Left lung (tissue), 14 donors: ENCODE results near the gene OR4D11. TPM values are rescaled to one million over a fixed set of nuclear protein-coding genes. Genes with fewer than 3 reads are reported as not detected.

ENCODE experiments used
- ATAC-seq: fragments of 200-7000 bp; cut with Tn5 transposase; one replicate; pipeline ENCODE4 v1.9.1; 2020; ENCODE audit warnings: moderate library complexity
- DNase-seq, 4 donors: peaks; one replicate each; pipeline ENCODE4 v3.0.0-alpha.2; 2013 to 2020
- H3K27ac ChIP-seq, 2 donors: fragments of 200-600 bp; sonication (generic) in 1 of 2; one replicate each; pipeline versions ENCODE4 v1.5.0 to v1.8.0; 2020 to 2021
- H3K27me3 ChIP-seq, 2 donors: fragments of 200-600 bp; sonication (generic) in 1 of 2; one replicate each; pipeline versions ENCODE4 v1.5.0 to v1.8.0; 2020 to 2021
- H3K36me3 ChIP-seq, 2 donors: fragments of 200-600 bp; sonication (generic) in 1 of 2; one replicate each; pipeline versions ENCODE4 v1.5.0 to v1.8.0; 2020 to 2021
- H3K4me1 ChIP-seq, 2 donors: fragments of 200-600 bp; one replicate each; pipeline ENCODE4 v1.8.0; 2021
- H3K4me3 ChIP-seq, 2 donors: fragments of 200-600 bp; sonication (generic) in 1 of 2; one replicate each; pipeline versions ENCODE4 v1.5.0 to v1.8.0; 2020 to 2021; ENCODE audit warnings: mild to moderate bottlenecking in 1 of 2
- H3K9me3 ChIP-seq, 2 donors: fragments of 200-600 bp; sonication (generic) in 1 of 2; one replicate each; pipeline versions ENCODE4 v1.5.0 to v1.8.0; 2020 to 2021
- intact Hi-C, 2 donors: fragments of 100-400 bp; cut with DNase I; formaldehyde crosslinking; loops; one replicate each; pipeline versions ENCODE4 v1.11.2 to v1.14.2; 2022
- long read RNA-seq, 12 donors: library from polyadenylated mRNA in 2 of 12; unstranded in 2 of 12; transcript quantifications; one replicate each; pipeline ENCODE4 v2.0.0 and lab custom pipeline, GENCODE V29; 2019 to 2026
- polyA plus RNA-seq, 6 donors: library from polyadenylated mRNA; unstranded; fragments of 120-200 nt; gene quantifications; one replicate each; pipeline ENCODE4 v1.2.1, GENCODE V29; 2013; ENCODE audit not compliant: insufficient read length in 6 of 6
- total RNA-seq, 2 donors: library from RNA; stranded (reverse); fragmentation: NEBNext Ultra II Directional; extraction: Animal tissue kit (Norgen Biotek cat#: 25700); gene quantifications; one replicate each; pipeline ENCODE4 v1.2.1, GENCODE V29; 2021
- TF ChIP-seq, protein P1 (sequence below), 2 donors: fragments of 200-600 bp; sonication (generic) in 1 of 2; IDR thresholded peaks; one replicate each; pipeline versions ENCODE4 v1.5.0 to v1.8.0; 2021; ENCODE audit warnings: antibody characterized with exemption in 2 of 2
- donor health status: DM: no; HTN: yes; CAD: no.
- donor health status: DM: no; HTN: no; CAD: no.

OR4D11 gene
- total RNA-seq = not detected
- not detected for polyA plus RNA-seq
- long read RNA-seq, donor 1 = 0 reads
- long read RNA-seq, donor 2 = 0 reads
- long read RNA-seq, donor 3 = 0 reads
- long read RNA-seq, donor 4 = 0 reads
- long read RNA-seq, donor 5 = 0 reads
- long read RNA-seq, donor 6 = 0 reads
- long read RNA-seq, donor 7 = 0 reads
- long read RNA-seq, donor 8 = 0 reads
- long read RNA-seq, donor 9 = 0 reads
- long read RNA-seq, donor 10 = 0 reads
- long read RNA-seq, donor 11 = 0 reads
- long read RNA-seq, donor 12 = 0 reads

- intact Hi-C loops = no loop called here
- TF ChIP-seq, protein P1, sequence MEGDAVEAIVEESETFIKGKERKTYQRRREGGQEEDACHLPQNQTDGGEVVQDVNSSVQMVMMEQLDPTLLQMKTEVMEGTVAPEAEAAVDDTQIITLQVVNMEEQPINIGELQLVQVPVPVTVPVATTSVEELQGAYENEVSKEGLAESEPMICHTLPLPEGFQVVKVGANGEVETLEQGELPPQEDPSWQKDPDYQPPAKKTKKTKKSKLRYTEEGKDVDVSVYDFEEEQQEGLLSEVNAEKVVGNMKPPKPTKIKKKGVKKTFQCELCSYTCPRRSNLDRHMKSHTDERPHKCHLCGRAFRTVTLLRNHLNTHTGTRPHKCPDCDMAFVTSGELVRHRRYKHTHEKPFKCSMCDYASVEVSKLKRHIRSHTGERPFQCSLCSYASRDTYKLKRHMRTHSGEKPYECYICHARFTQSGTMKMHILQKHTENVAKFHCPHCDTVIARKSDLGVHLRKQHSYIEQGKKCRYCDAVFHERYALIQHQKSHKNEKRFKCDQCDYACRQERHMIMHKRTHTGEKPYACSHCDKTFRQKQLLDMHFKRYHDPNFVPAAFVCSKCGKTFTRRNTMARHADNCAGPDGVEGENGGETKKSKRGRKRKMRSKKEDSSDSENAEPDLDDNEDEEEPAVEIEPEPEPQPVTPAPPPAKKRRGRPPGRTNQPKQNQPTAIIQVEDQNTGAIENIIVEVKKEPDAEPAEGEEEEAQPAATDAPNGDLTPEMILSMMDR (IDR thresholded peaks at IDR 0.05) = no peak
- ATAC-seq = no peak
Measured at GRCh38 chr11:59503276-59503675, at the start of gene OR4D11. TSS of gene OR4D11 (plus strand) at chr11:59503576. CDS start at chr11:59503576, 0 bp downstream.

DNA sequence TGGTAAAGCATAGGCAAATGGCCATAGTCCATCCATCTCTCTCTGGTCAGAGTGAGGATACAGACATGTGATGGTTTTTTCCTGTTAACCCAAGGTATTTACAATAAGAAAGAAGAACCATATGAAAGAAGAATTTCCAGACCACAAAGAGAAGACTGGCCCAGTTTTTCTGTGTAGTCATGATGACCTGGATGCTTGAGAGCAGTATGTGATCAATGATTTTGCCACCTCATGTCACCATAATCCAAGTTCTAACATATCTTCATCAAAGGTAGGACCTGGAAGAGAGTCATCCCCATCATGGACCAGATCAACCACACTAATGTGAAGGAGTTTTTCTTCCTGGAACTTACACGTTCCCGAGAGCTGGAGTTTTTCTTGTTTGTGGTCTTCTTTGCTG, 46.7 kb upstream of the OR4D11 start, which contains the start of gene OR4D6:
Gene OR4D6 (plus strand): TSS at position 301 of the 400 bp plus-strand sequence. CDS start 0 bp downstream, at position 301.
- Histone ChIP-seq H3K4me1 (no peaks in the 10 kb centered on the region), H3K36me3 (no peaks in the 10 kb centered on the region), H3K9me3 (no peaks in the 10 kb centered on the region), H3K27ac (no peak within 1 kb of the TSS), H3K4me3 (no peak within 1 kb of the TSS), H3K27me3 (no peaks in the 10 kb centered on the region)
- no peak for ATAC-seq
- TF ChIP-seq, protein P1 (IDR thresholded peaks at IDR 0.05) = no peak
- DNase-seq = no peak
- intact Hi-C loops = no loop called here

More at GRCh38 chr11:59503276-59503675, at the start of gene OR4D11:
- DNase-seq = no peak
- Histone ChIP-seq H3K27me3 (no peaks in the 10 kb centered on the region), H3K4me1 (no peaks in the 10 kb centered on the region), H3K4me3 (no peak within 1 kb of the TSS), H3K9me3 (no peaks in the 10 kb centered on the region), H3K27ac (no peak within 1 kb of the TSS), H3K36me3 (no peaks in the 10 kb centered on the region)

GRCh38 chr11:59459916-59460315, 43.5 kb upstream of the OR4D11 start:
- H3K4me1 ChIP-seq = no peaks in the 10 kb centered on the region
- no peak overlapping the region for H3K27ac ChIP-seq
- no peaks in the 10 kb centered on the region for H3K27me3 ChIP-seq
- intact Hi-C loops = no loop called here
- no peaks in the 10 kb centered on the region for H3K36me3 ChIP-seq
- ATAC-seq (no peak), DNase-seq (no peak)
- TF ChIP-seq, protein P1 (IDR thresholded peaks at IDR 0.05) = no peak
- H3K9me3 ChIP-seq = no peaks in the 10 kb centered on the region
- no peak overlapping the region for H3K4me3 ChIP-seq

- Histone ChIP-seq H3K4me3 (no peak overlapping the region), H3K27ac (no peak overlapping the region), H3K36me3 (no peaks in the 10 kb centered on the region), H3K9me3 (no peaks in the 10 kb centered on the region), H3K27me3 (no peaks in the 10 kb centered on the region), H3K4me1 (no peaks in the 10 kb centered on the region)
- TF ChIP-seq, protein P1 (IDR thresholded peaks at IDR 0.05) = no peak
- peak in 1 of 4 donors; percentile 19 for DNase-seq
- intact Hi-C loops = no loop called here
- ATAC-seq = peak; percentile 30
Measured at GRCh38 chr11:59463190-59463641, 40.2 kb upstream of the OR4D11 start.

GRCh38 chr11:59473015-59473414, 30.4 kb upstream of the OR4D11 start, which contains the start of gene OR4D10:
TSS of gene OR4D10 (plus strand) at chr11:59473315. CDS start at chr11:59477430, 4,115 bp downstream.
- H3K27me3 ChIP-seq = no peaks in the 10 kb centered on the region
- DNase-seq = no peak
- TF ChIP-seq, protein P1 (IDR thresholded peaks at IDR 0.05) = no peak
- H3K36me3 ChIP-seq = no peaks in the 10 kb centered on the region
- H3K27ac ChIP-seq = no peak within 1 kb of the TSS
- no peaks in the 10 kb centered on the region for H3K4me1 ChIP-seq
- no peaks in the 10 kb centered on the region for H3K9me3 ChIP-seq
- no peak within 1 kb of the TSS for H3K4me3 ChIP-seq
- no peak for ATAC-seq
- intact Hi-C loops = no loop called here
